Neural cell (in vitro differentiated cells): ENCODE measurements around the gene GCSAM. TPM values are rescaled to one million over a fixed set of nuclear protein-coding genes. Genes with fewer than 3 reads are reported as not detected.

Source experiments
- H2AFZ ChIP-seq: fragments of 200-600, 300-800 bp; sonication (generic), shearing (Covaris generic); 2 replicates; pipeline ENCODE4 v1.6.0; 2014; ENCODE audit warnings: low read depth, mild to moderate bottlenecking, antibody characterized with exemption, low read length, moderate library complexity
- H3F3A ChIP-seq: fragments of 200-600 bp; shearing (Covaris generic); 2 replicates; pipeline ENCODE4 v1.6.1; 2016; ENCODE audit warnings: mild to moderate bottlenecking, moderate library complexity, mixed read lengths, antibody characterized with exemption, low read length; ENCODE audit not compliant: insufficient read depth, poor library complexity, severe bottlenecking
- H3K27ac ChIP-seq: fragments of 200-600, 300-800 bp; sonication (generic), shearing (Covaris generic); 2 replicates; pipeline ENCODE4 v1.5.1; 2014; ENCODE audit warnings: mild to moderate bottlenecking, low read length, moderate library complexity
- H3K27me3 ChIP-seq: fragments of 300-800, 200-600 bp; sonication (generic), shearing (Covaris generic); 2 replicates; pipeline ENCODE4 v1.6.0; 2014; ENCODE audit warnings: mild to moderate bottlenecking, low read depth, low read length, moderate library complexity; ENCODE audit not compliant: insufficient read depth
- H3K36me3 ChIP-seq: fragments of 300-800, 200-600 bp; sonication (generic), shearing (Covaris generic); 2 replicates; pipeline ENCODE4 v1.5.1; 2014; ENCODE audit warnings: mild to moderate bottlenecking, antibody characterized with exemption, low read length, moderate library complexity; ENCODE audit not compliant: insufficient read depth
- H3K4me2 ChIP-seq: fragments of 300-800, 200-600 bp; sonication (generic), shearing (Covaris generic); 2 replicates; pipeline ENCODE4 v1.6.0; 2014; ENCODE audit warnings: mild to moderate bottlenecking, low read length
- H3K4me3 ChIP-seq: fragments of 300-800, 200-600 bp; sonication (generic), shearing (Covaris generic); 2 replicates; pipeline ENCODE4 v1.5.1; 2014; ENCODE audit warnings: mild to moderate bottlenecking, low read length, moderate library complexity
- H3K79me2 ChIP-seq: fragments of 200-600 bp; shearing (Covaris generic); replicated peaks from 2 replicates; pipeline ENCODE4 v1.6.0; 2014; ENCODE audit warnings: mild to moderate bottlenecking, low read length, moderate library complexity; ENCODE audit not compliant: insufficient read depth
- H3K9ac ChIP-seq: fragments of 300-800, 200-600 bp; sonication (generic), shearing (Covaris generic); 2 replicates; pipeline ENCODE4 v1.6.1; 2016; ENCODE audit warnings: mild to moderate bottlenecking, low read length, mixed read lengths
- H3K9me2 ChIP-seq: fragments of 200-600 bp; shearing (Covaris generic); 2 replicates; pipeline ENCODE4 v1.6.1; 2016; ENCODE audit warnings: mild to moderate bottlenecking, low read length, mixed read lengths; ENCODE audit not compliant: insufficient read depth
- H3K9me3 ChIP-seq: fragments of 200-600, 300-800 bp; sonication (generic), shearing (Covaris generic); 2 replicates; pipeline ENCODE4 v1.6.1; 2016; ENCODE audit warnings: mild to moderate bottlenecking, mixed run types, low read length, moderate library complexity, mixed read lengths
- H4K20me1 ChIP-seq: fragments of 200-600 bp; shearing (Covaris generic); 2 replicates; pipeline ENCODE4 v1.6.1; 2016; ENCODE audit warnings: mild to moderate bottlenecking, mixed run types; ENCODE audit not compliant: insufficient read depth
- CTCF ChIP-seq: fragments of 450-650 bp; IDR thresholded peaks from 2 replicates; pipeline ENCODE4 v1.5.1; 2014; ENCODE audit warnings: antibody characterized with exemption, mild to moderate bottlenecking, moderate library complexity; ENCODE audit not compliant: poor library complexity, severe bottlenecking
- EP300 ChIP-seq: fragments of 450-650 bp; conservative IDR thresholded peaks from 2 replicates; pipeline ENCODE4 v1.6.1; 2014; ENCODE audit warnings: antibody characterized with exemption, mild to moderate bottlenecking, moderate library complexity; ENCODE audit not compliant: poor library complexity, severe bottlenecking
- EZH2 ChIP-seq: fragments of 200-600, 300-800 bp; shearing (Covaris generic), sonication (generic); IDR thresholded peaks from 2 replicates; pipeline ENCODE4 v1.6.1; 2014; ENCODE audit warnings: antibody characterized with exemption, low read length, borderline replicate concordance, mild to moderate bottlenecking; ENCODE audit not compliant: insufficient read depth, poor library complexity, severe bottlenecking
- MXI1 ChIP-seq: fragments of 450-650 bp; conservative IDR thresholded peaks from 2 replicates; pipeline ENCODE4 v1.6.1; 2014; ENCODE audit warnings: antibody characterized with exemption, mild to moderate bottlenecking; ENCODE audit not compliant: poor library complexity, severe bottlenecking
- POLR2AphosphoS5 ChIP-seq: IDR thresholded peaks from 2 replicates; pipeline ENCODE4 v1.6.1; 2012
- RAD21 ChIP-seq: fragments of 450-650 bp; conservative IDR thresholded peaks from 2 replicates; pipeline ENCODE4 v1.6.1; 2014; ENCODE audit warnings: antibody characterized with exemption, mild to moderate bottlenecking, moderate library complexity
- REST ChIP-seq: IDR thresholded peaks from 2 replicates; pipeline ENCODE4 v1.6.1; 2012; ENCODE audit warnings: borderline replicate concordance
- SMC3 ChIP-seq: fragments of 450-650 bp; conservative IDR thresholded peaks from 2 replicates; pipeline ENCODE4 v1.6.1; 2014; ENCODE audit warnings: antibody characterized with exemption, mild to moderate bottlenecking, moderate library complexity; ENCODE audit not compliant: poor library complexity
- TAF1 ChIP-seq: IDR thresholded peaks from 2 replicates; pipeline ENCODE4 v1.6.1; 2012; ENCODE audit warnings: low read depth
- polyA plus RNA-seq: library from polyadenylated mRNA; depleted of rRNA; stranded (reverse); fragments of >200 nt; gene quantifications from 2 replicates; pipeline ENCODE4 v1.2.3, GENCODE V29; 2014

GCSAM gene
- polyA plus RNA-seq, 1 donor from 2014 or later = not detected

- Histone ChIP-seq H3K36me3 (no peaks in the 10 kb centered on the region), H3K27ac (no peak overlapping the region), H3F3A (no peaks in the 10 kb centered on the region), H3K79me2 (no peaks in the 10 kb centered on the region), H3K9me3 (no peaks in the 10 kb centered on the region), H3K9ac (no peak overlapping the region), H3K4me2 (no peak overlapping the region), H3K9me2 (no peaks in the 10 kb centered on the region), H3K4me3 (no peak overlapping the region), H2AFZ (no peak overlapping the region), H3K27me3 (no peaks in the 10 kb centered on the region), H4K20me1 (no peaks in the 10 kb centered on the region)
- TF ChIP-seq TAF1 = no peak
- no peak for TF ChIP-seq REST
- TF ChIP-seq RAD21 = no peak
- no peak for TF ChIP-seq EZH2
- no peak for TF ChIP-seq MXI1
- TF ChIP-seq EP300 = no peak
- no peak for TF ChIP-seq CTCF
- TF ChIP-seq SMC3 = no peak
- no peak for TF ChIP-seq POLR2AphosphoS5
Measured at GRCh38 chr3:112126511-112126911, 6.5 kb downstream of the GCSAM start.

GRCh38 chr3:112124907-112125607 is 8.0 kb downstream of the GCSAM start:
- Histone ChIP-seq H3K27ac (no peak overlapping the region), H3K9ac (no peak overlapping the region), H4K20me1 (no peaks in the 10 kb centered on the region), H3K9me2 (no peaks in the 10 kb centered on the region), H3F3A (no peaks in the 10 kb centered on the region), H2AFZ (no peak overlapping the region), H3K4me3 (no peak overlapping the region), H3K36me3 (no peaks in the 10 kb centered on the region), H3K9me3 (no peaks in the 10 kb centered on the region), H3K79me2 (no peaks in the 10 kb centered on the region), H3K27me3 (no peaks in the 10 kb centered on the region), H3K4me2 (no peak overlapping the region)
- TF ChIP-seq MXI1 (no peak), REST (no peak)
